H1 (cell line): ENCODE data around the gene GTF2B. TPM values are rescaled to one million over a fixed set of nuclear protein-coding genes. Genes with fewer than 3 reads are reported as not detected.

Experiments used
- ATF2 ChIP-seq: IDR thresholded peaks from 2 replicates; pipeline ENCODE4 v1.6.1; 2012; ENCODE audit warnings: low read length, inconsistent platforms
- ATF3 ChIP-seq: IDR thresholded peaks from 2 replicates; pipeline ENCODE4 v1.6.1; 2011; ENCODE audit warnings: low read depth, mild to moderate bottlenecking, low read length; ENCODE audit not compliant: insufficient read depth
- BRCA1 ChIP-seq: IDR thresholded peaks from 2 replicates; pipeline ENCODE4 v1.6.1; 2012; ENCODE audit warnings: low read depth, low read length, improper control_type of control experiment
- CBX5 ChIP-seq: fragments of 300-800, 300-1000 bp; sonication (generic); IDR thresholded peaks from 2 replicates; pipeline ENCODE4 v1.7.1; 2016; ENCODE audit warnings: antibody characterized with exemption, low read length, low read depth
- CBX8 ChIP-seq: fragments of 300-800, 300-1000 bp; sonication (generic); IDR thresholded peaks from 2 replicates; pipeline ENCODE4 v1.7.1; 2016; ENCODE audit warnings: low read depth, low read length, borderline replicate concordance
- CHD2 ChIP-seq: IDR thresholded peaks from 2 replicates; pipeline ENCODE4 v1.6.1; 2012; ENCODE audit warnings: low read length, improper control_type of control experiment
- CREB1 ChIP-seq: IDR thresholded peaks from 2 replicates; pipeline ENCODE4 v1.6.1; 2012; ENCODE audit warnings: inconsistent platforms
- E2F6 ChIP-seq: IDR thresholded peaks from 2 replicates; pipeline ENCODE4 v1.6.1; 2012; ENCODE audit warnings: inconsistent platforms
- EP300 ChIP-seq, 2 experiments: IDR thresholded peaks; 1 replicate in 1 of 2; 2 replicates in 1 of 2; pipeline ENCODE4 v1.6.1; 2011 to 2012; ENCODE audit warnings: low read depth in 2 of 2, low read length in 2 of 2, mild to moderate bottlenecking in 2 of 2, borderline replicate concordance in 1 of 2, inconsistent platforms in 1 of 2, moderate library complexity in 1 of 2
- GTF2F1 ChIP-seq: IDR thresholded peaks from 2 replicates; pipeline ENCODE4 v1.6.1; 2012; ENCODE audit warnings: low read depth, low read length, improper control_type of control experiment, borderline replicate concordance
- HDAC2 ChIP-seq, 2 experiments: fragments of 300-600 bp in 1 of 2; sonication (generic) in 1 of 2; IDR thresholded peaks; 2 replicates each; pipeline ENCODE4 v1.6.1; 2011 to 2012; ENCODE audit warnings: low read depth in 2 of 2, low read length in 2 of 2, mild to moderate bottlenecking in 2 of 2, moderate library complexity in 2 of 2, borderline replicate concordance in 1 of 2, inconsistent platforms in 1 of 2
- KDM1A ChIP-seq: fragments of 200-600, 300-600 bp; sonication (generic); IDR thresholded peaks from 2 replicates; pipeline ENCODE4 v1.7.1; 2016; ENCODE audit warnings: mild to moderate bottlenecking, low read length, borderline replicate concordance
- KDM5A ChIP-seq: fragments of 200-600 bp; IDR thresholded peaks from 2 replicates; pipeline ENCODE4 v1.7.1; 2012; ENCODE audit warnings: mild to moderate bottlenecking, low read length, inconsistent platforms, mixed read lengths
- PHF8 ChIP-seq: fragments of 200-600 bp; sonication (generic); conservative IDR thresholded peaks from 2 replicates; pipeline ENCODE4 v1.7.1; 2012; ENCODE audit warnings: low read depth, mild to moderate bottlenecking, inconsistent platforms, low read length, moderate library complexity
- POLR2AphosphoS5 ChIP-seq: IDR thresholded peaks from 2 replicates; pipeline ENCODE4 v1.6.1; 2011; ENCODE audit warnings: low read depth, low read length
- RBBP5 ChIP-seq: IDR thresholded peaks from 2 replicates; pipeline ENCODE4 v1.7.1; 2012; ENCODE audit warnings: low read depth, mild to moderate bottlenecking, inconsistent platforms, low read length, moderate library complexity, borderline replicate concordance
- SRF ChIP-seq: IDR thresholded peaks from 2 replicates; pipeline ENCODE4 v1.6.1; 2011; ENCODE audit warnings: mild to moderate bottlenecking, low read depth, low read length, moderate library complexity
- TAF7 ChIP-seq: optimal IDR thresholded peaks from 2 replicates; pipeline ENCODE3; 2011; ENCODE audit warnings: low read depth, mild to moderate bottlenecking, inconsistent platforms, low read length, moderate library complexity, borderline replicate concordance
- USF2 ChIP-seq: IDR thresholded peaks from 2 replicates; pipeline ENCODE4 v1.6.1; 2011; ENCODE audit warnings: low read length, improper control_type of control experiment
- ZNF274 ChIP-seq: IDR thresholded peaks from 2 replicates; pipeline ENCODE4 v1.7.0; 2012; ENCODE audit warnings: low read length, borderline replicate concordance; ENCODE audit errors: extremely low read depth
- polyA plus RNA-seq, 7 experiments: library from polyadenylated mRNA; depleted of rRNA in 3 of 7; stranded (reverse) in 5 of 7; unstranded in 2 of 7; fragments of >200 nt in 5 of 7; fragments of 200-250 nt in 2 of 7; gene quantifications; 1 replicate in 5 of 7; 2 replicates in 1 of 7; 4 replicates in 1 of 7; pipeline versions ENCODE4 v1.2.1 to v1.2.3, GENCODE V29; 2011 to 2013; ENCODE audit warnings: missing spikeins in 2 of 7, mixed read lengths in 2 of 7
- total RNA-seq: library from RNA; stranded (reverse); fragmentation: NEBNext Ultra II Directional; extraction: Animal tissue kit (Norgen Biotek cat#: 25700); gene quantifications from 2 replicates; pipeline ENCODE4 v1.2.1, GENCODE V29; 2021

Gene GTF2B
- total and polyA plus RNA-seq, 2 of the 8 experiments (the other 6 are each of a cell fraction or from before 2014, with no cell fraction given) = 14.9 to 15.6 TPM

- TF ChIP-seq ATF3 = no peak
- TF ChIP-seq USF2 = peak; percentile 70
- TF ChIP-seq E2F6 = 0 out of 2 replicates have a peak, but pooled peaks have one; percentile 46
- no peak for TF ChIP-seq CHD2
- TF ChIP-seq CBX5 = no peak
- TF ChIP-seq ATF2 = peak; percentile 92
- TF ChIP-seq KDM1A = no peak
- no peak for TF ChIP-seq ZNF274
- no peak for TF ChIP-seq BRCA1
- TF ChIP-seq GTF2F1 = no peak
- peak; percentile 91; the same call in 1 of the 2 replicates for TF ChIP-seq RBBP5
- no peak for TF ChIP-seq CBX8
- peak; percentile 94 for TF ChIP-seq POLR2AphosphoS5
- peak; percentile 59 to 93; a peak in 1 of 4 replicates for TF ChIP-seq HDAC2 (IDR thresholded peaks at IDR 0.05; ENCODE audit: borderline replicate concordance in 1 of 2, low read depth in 2 of 2, low read length in 2 of 2)
- TF ChIP-seq TAF7 = peak; percentile 79
- TF ChIP-seq PHF8 = peak; percentile 75; the same call in 1 of the 2 replicates
- TF ChIP-seq CREB1 = peak; percentile 95
- TF ChIP-seq EP300 (IDR thresholded peaks at IDR 0.05; ENCODE audit: borderline replicate concordance in 1 of 2, low read depth in 2 of 2, low read length in 2 of 2) = 0 out of 3 replicates have a peak, but pooled peaks of 1 of the 2 experiments have one; percentile 55
- TF ChIP-seq SRF = no peak
- TF ChIP-seq KDM5A = no peak
These were observed at the start of gene GTF2B (continued) for GRCh38 chr1:88891318-88891950.
